ENCODE data around the gene CYCS. TPM values are rescaled to one million over a fixed set of nuclear protein-coding genes. Genes with fewer than 3 reads are reported as not detected.

CYCS gene
- total and polyA plus RNA-seq, 2 of the 8 experiments (the other 6 are each of a cell fraction or from before 2014, with no cell fraction given) = 48.6 to 229 TPM

GRCh38 chr7:25101817-25102216 lies 23.2 kb downstream of the CYCS start:
- no peak overlapping the region for H2AFZ ChIP-seq (ENCODE audit: low read length)
- H3K14ac ChIP-seq (ENCODE audit: insufficient read length) = no peak overlapping the region
- no peak overlapping the region for H3K27ac ChIP-seq (ENCODE audit: low read depth, low read length)
- no peak overlapping the region for H3K56ac ChIP-seq (replicated peaks; ENCODE audit: insufficient read length, low read depth, low read length)
- no peak overlapping the region for H3K23ac ChIP-seq (ENCODE audit: insufficient read length)
- H4K8ac ChIP-seq (ENCODE audit: extremely low read depth, insufficient read depth, low read length) = no peak overlapping the region
- H3K4me1 ChIP-seq (replicated peaks in 1 of 4; ENCODE audit: control insufficient read depth in 3 of 4, insufficient read depth in 4 of 4, low read length in 3 of 4) = no peaks in the 10 kb centered on the region
- ChIA-PET CTCF (ENCODE audit: partially characterized antibody) (interaction anchor here (0.7 to 5.3 kb wide), 6 partner anchors 7 to 292 kb away, joined by 3 to 69 read pairs (median 4); no protein-coding TSS in a partner anchor), POLR2A (ENCODE audit: partially characterized antibody) (interaction anchor here (2.6 to 2.9 kb wide), 2 partner anchors 9 to 23 kb away, joined by 10 to 11 read pairs; partner anchors contain the start of gene CYCS)
- no peak overlapping the region for H3K18ac ChIP-seq (ENCODE audit: extremely low read depth, low read length)
- FAIRE-seq = no peak
- H3K79me1 ChIP-seq (ENCODE audit: low read depth, low read length) = no peaks in the 10 kb centered on the region
- no peaks in the 10 kb centered on the region for H3K9me3 ChIP-seq (ENCODE audit: insufficient read depth in 2 of 2, low read depth in 1 of 2, low read length in 1 of 2)
- no peaks in the 10 kb centered on the region for H4K20me1 ChIP-seq (replicated peaks in 1 of 2; ENCODE audit: control insufficient read depth in 1 of 2, insufficient read depth in 2 of 2, low read length in 2 of 2)
- H3K79me2 ChIP-seq (ENCODE audit: control insufficient read depth in 1 of 2, insufficient read depth in 2 of 2, low read length in 2 of 2) = no peaks in the 10 kb centered on the region
- H3K9ac ChIP-seq (replicated peaks in 1 of 4; ENCODE audit: extremely low read depth in 1 of 4, low read depth in 3 of 4, low read length in 3 of 4) = no peak overlapping the region
- H2AK5ac ChIP-seq (ENCODE audit: low read depth, low read length) = no peak overlapping the region
- no peaks in the 10 kb centered on the region for H3K23me2 ChIP-seq (ENCODE audit: low read depth, low read length)
- H2BK12ac ChIP-seq (ENCODE audit: low read depth, low read length) = no peak overlapping the region
- H4K5ac ChIP-seq (ENCODE audit: insufficient read length, low read depth, low read length) = no peak overlapping the region
- no peak overlapping the region for H2BK5ac ChIP-seq (ENCODE audit: low read depth, low read length)
- DNase-seq (ENCODE audit: low read depth in 1 of 2, low spot score in 2 of 2) = no peak
- TF ChIP-seq CHD1 (IDR thresholded peaks at IDR 0.05; ENCODE audit: low read depth, low read length) (no peak), HDAC6 (IDR thresholded peaks at IDR 0.05; ENCODE audit: low read depth, low read length) (no peak), TEAD4 (IDR thresholded peaks at IDR 0.05; ENCODE audit: low read depth, low read length) (no peak), TCF12 (IDR thresholded peaks at IDR 0.05; ENCODE audit: low read depth, low read length) (no peak), NANOG (IDR thresholded peaks at IDR 0.05; ENCODE audit: insufficient read depth, low read depth, low read length, poor library complexity, severe bottlenecking) (no peak), CHD2 (IDR thresholded peaks at IDR 0.05; ENCODE audit: low read length) (no peak), RFX5 (IDR thresholded peaks at IDR 0.05; ENCODE audit: borderline replicate concordance, low read depth, low read length) (no peak), SIX5 (IDR thresholded peaks at IDR 0.05; ENCODE audit: low read depth, low read length) (no peak), BRCA1 (IDR thresholded peaks at IDR 0.05; ENCODE audit: low read depth, low read length) (no peak), CREB1 (IDR thresholded peaks at IDR 0.05) (no peak), RXRA (IDR thresholded peaks at IDR 0.05; ENCODE audit: insufficient read depth, low read depth, low read length) (no peak), CTBP2 (IDR thresholded peaks at IDR 0.05; ENCODE audit: borderline replicate concordance, insufficient read depth, insufficient read length, low read length) (no peak), SUZ12 (IDR thresholded peaks at IDR 0.05; ENCODE audit: low read length) (no peak), ASH2L (IDR thresholded peaks at IDR 0.05; ENCODE audit: low read length) (no peak)
- no peak overlapping the region for H2BK20ac ChIP-seq (ENCODE audit: low read length)
- no peaks in the 10 kb centered on the region for H3K27me3 ChIP-seq (replicated peaks in 1 of 4; ENCODE audit: control insufficient read depth in 3 of 4, extremely low read depth in 1 of 4, insufficient read depth in 3 of 4, low read length in 3 of 4)
- no peak overlapping the region for H2BK120ac ChIP-seq (replicated peaks; ENCODE audit: low read depth, low read length)
- H3K36me3 ChIP-seq (ENCODE audit: control insufficient read depth in 2 of 4, insufficient read depth in 4 of 4, low read length in 3 of 4) = no peaks in the 10 kb centered on the region
- H3K4me3 ChIP-seq (ENCODE audit: extremely low read depth in 1 of 4, insufficient read depth in 2 of 4, low read depth in 3 of 4, low read length in 4 of 4) = no peak overlapping the region
- H2BK15ac ChIP-seq (ENCODE audit: low read length) = no peak overlapping the region
- H3K4ac ChIP-seq (replicated peaks; ENCODE audit: insufficient read length, low read depth, low read length) = no peak overlapping the region
- no peak overlapping the region for H3K4me2 ChIP-seq (ENCODE audit: insufficient read depth in 1 of 2, low read depth in 2 of 2, low read length in 2 of 2)
- no peak overlapping the region for H4K91ac ChIP-seq (replicated peaks; ENCODE audit: insufficient read length, low read length)
